ENCODE data around the gene DMAC2.
"Not testable (repeated sequence)": the region's sequence is repeated elsewhere in the genome, so short reads cannot be mapped to it uniquely, and the experiment has no call there.

DMAC2 gene

DNA sequence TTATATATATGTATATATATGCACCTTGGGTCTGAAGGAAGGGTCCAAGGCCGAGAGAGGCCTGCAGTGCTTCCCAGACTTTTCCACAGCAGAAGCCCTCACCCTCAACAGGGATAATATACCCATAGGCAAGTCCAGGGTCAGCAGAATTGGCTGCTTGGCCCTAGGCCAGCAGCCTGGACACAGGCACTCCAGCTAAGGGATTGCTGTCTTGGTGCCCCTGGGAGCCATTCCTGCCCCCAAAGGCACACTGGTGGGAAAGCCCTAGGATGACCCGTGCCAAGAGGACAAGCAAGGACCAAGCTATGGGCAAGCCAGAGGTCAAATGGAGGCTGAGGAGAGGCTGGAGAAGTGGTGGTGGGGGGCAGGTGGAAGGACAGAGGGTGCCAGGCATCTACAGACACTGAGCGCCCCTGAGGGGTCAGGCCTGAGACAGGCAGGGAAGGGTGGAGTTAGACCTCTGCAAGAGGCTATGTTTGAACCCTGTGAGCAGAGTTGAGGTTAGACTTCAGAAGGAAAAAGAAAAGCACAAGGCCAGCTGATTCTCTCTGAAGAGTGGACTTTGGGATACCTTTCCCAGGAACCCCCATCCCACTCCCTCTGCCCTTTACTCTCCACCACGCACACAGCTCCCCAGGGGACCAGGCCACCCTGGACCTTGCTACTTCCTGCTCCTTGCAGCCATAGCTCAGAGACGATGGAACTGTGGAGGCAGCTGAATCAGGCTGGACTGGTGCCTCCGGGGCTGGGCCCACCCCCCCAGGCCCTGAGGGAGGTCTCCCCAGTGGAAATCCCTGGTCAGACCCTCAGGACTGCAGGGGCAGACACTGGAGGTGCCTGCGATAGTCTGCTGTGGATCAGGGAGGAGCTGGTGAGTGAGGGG, 3.0 kb upstream of the DMAC2 start, which contains the start of gene ERICH4:
Gene ERICH4, plus strand, starts transcription at position 684 of the 883 bp plus-strand sequence. Its CDS starts 14 bp downstream, at position 698.
- DNase-seq (ENCODE audit: low read depth in 2 of 2) = no peak

DNA sequence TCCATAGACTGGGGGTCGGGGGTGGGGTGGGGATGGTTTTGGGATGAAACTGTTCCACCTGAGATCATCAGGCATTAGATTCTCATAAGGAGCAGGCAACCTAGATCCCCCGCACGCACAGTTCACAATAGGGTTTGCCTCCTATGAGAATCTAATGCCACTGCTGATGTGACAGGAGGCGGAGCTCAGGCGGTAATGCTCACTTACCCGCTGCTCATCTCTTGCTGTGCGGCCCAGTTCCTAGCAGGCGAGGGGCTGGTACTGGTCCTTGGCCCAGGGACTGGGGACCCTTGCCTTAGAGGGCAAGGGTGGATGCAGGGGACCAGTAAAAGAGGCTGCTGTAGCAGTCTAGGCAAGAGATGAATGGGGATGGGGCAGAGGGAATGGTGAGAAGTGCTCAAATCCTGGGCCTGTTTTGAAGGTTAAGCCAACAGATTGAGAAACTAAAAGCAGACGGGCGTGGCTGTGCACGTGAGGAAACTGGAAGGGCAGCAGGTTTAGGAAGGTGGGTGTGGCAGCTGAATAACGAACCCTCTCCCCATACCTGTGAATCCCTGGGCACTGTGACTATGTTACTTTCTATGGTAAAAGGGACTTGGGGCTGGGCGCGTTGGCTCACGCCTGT, 1.7 kb upstream of the DMAC2 start:
- no peak for DNase-seq (ENCODE audit: low read depth in 2 of 2)

DNA sequence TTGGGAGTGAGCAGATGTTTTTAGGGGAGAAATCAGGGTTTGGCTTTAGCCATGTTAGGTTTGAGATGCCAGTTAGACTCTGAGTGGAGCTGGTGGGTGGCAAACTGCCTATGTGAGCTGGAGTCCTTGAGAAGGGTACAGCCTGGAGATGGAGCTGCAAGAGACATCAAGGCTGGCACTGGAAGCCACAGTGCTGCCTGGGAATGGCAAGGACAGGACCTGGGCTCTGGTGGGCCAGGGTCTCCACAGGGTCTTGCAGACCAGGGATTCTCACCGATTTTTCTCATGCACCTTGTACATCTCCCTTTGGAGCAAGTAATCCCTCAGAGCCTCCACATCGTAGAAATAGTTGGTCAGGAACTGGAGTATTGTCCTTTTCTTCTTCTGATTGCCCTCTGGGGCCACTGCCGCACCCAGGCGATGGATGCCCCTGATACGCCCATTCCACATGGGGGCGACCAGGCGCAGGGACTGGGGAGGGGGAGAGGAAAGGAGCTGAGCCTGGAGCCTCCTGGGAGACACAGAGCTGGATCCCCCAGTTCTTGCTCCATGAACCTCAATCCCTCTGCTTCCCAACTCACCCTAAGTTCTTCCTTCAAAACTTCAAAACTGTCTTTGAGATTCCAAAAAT, 1.7 kb downstream of the DMAC2 start:
- no peak for DNase-seq (ENCODE audit: low read depth in 2 of 2)

DNA sequence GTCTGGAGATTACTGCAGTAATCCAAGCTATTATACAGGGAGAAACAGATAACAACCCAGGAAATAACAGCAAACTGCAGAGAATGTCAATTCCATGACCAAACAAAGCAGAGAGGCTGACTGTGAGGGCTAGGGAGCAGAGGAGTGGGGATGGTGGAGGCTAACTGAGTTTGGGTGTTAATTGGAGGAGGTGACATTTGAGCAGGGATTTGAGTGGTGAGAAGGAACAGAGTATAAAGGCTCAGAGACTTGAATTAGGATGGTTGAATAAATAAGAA, 3.1 kb downstream of the DMAC2 start:
- no peak for DNase-seq (ENCODE audit: low read depth in 2 of 2)

DNA sequence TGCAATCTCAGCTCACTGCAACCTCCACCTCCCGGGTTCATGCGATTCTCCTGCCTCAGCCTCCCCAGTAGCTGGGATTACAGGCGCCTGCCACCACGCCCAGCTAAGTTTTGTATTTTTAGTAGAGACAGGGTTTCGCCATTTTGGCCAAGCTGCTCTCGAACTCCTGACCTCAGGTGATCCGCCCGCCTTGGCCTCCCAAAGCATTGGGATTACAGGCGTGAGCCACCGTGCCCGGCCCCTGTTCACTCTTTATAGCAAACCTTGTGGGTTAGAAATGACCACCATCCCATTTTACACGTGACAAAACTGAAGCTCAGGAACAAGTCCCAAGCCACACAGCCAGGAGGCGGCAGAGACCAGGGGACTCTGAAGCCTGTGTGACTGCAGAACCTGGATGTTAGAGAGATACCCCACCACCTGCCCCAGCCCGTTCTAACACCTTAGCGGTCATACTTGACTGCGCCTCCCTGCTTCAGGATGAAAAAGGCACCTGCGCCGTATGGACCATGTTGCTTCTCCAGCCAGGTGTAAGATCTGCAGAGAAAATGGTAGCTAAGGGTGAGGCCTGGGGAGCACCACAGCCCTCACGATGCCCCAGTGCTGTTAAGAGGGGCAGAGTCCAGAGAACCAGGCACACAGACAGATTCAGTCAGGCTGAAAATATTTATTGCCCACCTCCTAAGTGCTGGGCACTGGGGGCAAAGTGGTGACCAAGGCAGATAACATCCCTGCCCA, 3.6 kb downstream of the DMAC2 start:
- no peak for DNase-seq (ENCODE audit: low read depth in 2 of 2)

DNA sequence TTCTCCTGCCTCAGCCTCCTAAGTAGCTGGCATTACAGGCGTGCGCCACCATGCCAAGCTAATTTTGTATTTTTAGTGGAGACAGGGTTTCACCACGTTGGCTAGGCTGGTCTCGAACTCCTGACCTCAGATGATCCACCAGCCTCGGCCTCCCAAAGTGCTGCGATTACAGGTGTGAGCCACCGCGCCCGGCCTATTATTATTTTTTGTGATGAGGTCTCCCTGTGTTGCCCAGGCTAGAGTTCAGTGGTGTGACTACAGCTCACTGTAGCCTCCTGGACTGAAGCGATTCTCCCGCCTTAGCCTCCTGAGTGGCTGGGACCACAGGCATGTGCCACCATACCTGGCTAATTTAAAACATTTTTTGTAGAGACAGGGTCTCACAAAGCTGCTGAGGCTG, 4.3 kb downstream of the DMAC2 start:
- not testable (repeated sequence) for DNase-seq (ENCODE audit: low read depth in 2 of 2)

DNA sequence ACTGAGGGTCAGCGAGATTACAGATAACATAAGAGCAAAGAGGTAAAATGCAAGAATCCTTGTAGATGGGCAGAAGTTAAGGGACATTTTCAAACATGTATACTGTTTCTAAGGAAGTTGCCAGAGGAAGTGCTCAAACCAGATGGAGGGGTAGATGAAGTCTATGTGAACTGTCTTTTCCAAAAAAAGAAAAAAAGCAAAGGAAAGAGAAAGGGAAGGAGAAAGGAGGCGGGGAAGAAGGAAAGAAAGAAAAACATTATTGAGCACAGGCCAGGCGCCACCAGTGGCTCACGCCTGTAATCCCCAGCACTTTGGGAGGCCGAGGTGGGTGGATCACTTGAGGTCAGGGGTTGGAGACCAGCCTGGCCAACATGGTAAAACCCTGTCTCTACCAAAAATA, 5.3 kb downstream of the DMAC2 start:
- DNase-seq (ENCODE audit: low read depth in 2 of 2) = no peak

DNA sequence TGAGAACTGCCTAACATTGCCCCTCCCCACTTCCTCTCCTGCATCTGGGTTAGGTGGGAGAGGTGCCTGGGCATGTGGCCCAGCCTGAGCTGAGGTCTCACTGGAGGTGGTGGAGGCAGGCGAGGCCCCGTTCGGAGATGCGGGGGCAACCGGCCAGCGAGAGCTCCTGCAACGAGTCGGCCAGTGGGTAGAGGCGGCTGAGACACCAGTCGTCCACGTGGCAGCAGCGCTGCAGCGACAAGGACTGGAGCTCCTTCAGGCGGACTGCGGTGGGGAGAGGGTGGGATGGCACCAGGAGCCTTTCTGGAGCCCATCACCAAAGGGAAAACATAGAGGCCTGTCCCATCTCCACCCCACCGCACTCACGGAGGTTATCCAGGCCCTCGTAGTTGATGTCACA, 6.5 kb downstream of the DMAC2 start:
- DNase-seq (ENCODE audit: low read depth in 2 of 2) = no peak

DNA sequence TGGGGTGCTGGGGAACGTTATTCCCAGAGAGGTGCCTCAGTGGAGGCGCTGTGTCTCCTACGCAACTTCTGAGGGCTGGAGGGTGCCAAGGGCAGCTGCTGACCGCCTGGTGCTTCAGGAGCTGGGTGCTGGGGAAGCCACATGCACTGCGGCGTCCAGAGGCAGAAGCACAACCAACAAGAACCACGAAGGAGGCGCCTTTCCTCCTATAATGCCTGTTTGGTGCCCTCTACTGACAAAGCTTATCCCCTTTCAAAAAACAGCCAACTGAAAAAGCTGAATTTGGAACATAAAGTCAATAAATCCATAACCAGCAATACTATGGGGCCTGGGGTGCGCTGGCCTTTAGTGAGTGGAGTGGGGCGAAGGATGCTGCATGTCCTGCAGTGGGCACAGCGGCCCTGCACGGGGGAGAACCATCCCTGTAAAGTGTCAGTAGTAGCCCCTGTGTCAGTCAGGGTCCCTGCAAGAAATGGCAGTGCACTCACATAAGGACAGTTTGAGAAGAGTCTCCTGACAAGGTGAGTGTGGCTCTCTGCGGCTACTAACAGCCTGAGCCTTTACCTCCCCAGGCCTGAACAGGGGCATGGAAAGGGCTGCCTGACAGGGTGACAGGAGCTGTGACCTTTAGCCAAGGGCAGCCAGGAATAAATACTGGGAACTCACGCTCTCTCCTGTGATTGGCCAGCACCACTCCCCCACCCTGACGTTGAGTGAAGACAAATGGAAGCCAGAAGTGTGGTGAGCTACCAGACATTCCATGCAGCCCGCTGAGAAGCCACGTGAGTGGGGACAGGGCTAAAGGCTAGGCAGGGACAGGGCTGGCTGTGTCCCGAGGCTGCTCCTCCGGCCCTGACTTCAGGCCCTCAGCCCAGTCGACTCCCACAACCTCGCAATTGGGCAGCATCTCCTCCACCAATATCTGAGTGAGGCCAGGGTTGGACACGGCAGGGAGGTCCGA, 8.0 kb downstream of the DMAC2 start:
- no peak for DNase-seq (ENCODE audit: low read depth in 2 of 2)

DNA sequence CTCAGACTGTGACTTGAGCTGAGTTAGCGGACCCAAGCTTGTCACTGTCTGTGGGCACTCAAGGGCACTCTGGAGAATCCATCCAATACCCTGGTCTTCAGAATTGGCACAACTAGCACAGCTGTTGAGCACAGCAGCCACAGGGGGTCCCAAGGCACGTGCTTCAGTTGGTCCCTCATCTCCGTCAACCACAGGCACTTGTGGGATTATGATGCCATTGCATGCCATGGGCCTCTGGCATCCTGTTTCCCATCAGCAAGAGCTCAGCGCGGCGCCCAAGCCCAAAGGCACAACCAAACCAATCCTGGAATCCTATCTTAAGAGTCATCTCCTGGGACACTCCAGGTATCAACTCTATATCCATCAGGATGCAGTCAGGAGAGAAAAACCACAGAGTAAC, 8.8 kb downstream of the DMAC2 start:
- no peak for DNase-seq (ENCODE audit: low read depth in 2 of 2)

DNA sequence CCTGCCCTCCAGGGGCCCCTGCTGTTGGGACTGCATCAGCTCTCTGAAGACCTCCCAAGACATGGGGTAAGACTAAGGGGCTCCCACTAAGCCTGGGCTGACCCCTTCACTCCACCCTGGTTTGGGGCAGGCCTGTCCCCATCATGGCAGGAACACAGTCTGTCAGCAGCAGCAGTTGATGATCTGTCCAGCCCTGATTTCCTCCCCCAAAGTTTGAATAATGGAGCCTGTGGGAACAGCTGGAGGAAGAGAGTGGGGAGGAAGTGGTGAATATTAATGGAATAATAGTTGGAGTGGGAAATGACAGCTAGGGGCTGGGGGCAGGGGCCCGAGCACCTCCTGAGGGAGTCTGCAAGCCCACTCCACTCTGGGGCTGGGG, 11.2 kb downstream of the DMAC2 start:
- no peak for DNase-seq (ENCODE audit: low read depth in 2 of 2)

DNA sequence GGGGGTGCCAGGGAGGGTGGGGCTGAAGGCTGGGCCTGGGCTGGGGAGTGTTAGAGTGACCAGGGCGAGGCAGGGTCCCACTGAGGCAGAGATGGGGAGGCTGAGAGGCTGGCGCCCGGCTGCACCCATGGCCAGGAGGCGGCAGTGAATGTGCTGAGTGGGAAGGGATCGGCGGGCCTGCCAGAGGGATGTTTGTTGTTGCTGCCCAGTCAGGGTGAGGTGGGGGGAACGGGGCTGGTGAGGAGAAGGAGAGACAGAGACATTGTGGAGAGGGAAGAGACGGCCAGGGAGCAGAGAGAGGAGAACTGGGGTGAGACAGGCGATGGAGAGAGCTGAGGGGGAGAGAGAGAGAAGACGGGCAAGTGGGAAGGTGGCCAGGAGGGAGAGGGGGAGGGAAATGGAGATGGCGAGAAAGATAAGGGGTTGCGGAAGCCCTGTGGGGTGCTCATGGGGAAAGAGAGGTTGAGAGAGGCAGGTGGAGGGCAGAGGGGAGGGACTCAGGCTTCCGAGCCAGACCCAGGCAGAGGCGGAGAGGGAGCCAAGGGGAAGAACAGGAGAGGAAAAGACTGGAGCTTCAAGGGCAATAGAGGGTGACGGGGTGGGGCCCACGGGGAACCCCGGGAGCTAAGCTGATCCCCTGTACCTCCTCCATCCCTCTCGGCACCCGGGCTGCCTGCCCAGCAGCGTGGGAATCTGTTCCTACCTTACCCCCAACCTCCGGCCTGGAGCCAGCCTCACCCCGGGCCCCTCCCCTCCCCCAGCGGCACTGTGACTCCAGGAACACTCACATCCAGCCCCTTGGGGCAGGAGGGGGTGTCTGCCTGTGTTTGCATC, 11.8 kb downstream of the DMAC2 start:
- DNase-seq (ENCODE audit: low read depth in 2 of 2) = peak in 1 of 2 donors; percentile 20

DNA sequence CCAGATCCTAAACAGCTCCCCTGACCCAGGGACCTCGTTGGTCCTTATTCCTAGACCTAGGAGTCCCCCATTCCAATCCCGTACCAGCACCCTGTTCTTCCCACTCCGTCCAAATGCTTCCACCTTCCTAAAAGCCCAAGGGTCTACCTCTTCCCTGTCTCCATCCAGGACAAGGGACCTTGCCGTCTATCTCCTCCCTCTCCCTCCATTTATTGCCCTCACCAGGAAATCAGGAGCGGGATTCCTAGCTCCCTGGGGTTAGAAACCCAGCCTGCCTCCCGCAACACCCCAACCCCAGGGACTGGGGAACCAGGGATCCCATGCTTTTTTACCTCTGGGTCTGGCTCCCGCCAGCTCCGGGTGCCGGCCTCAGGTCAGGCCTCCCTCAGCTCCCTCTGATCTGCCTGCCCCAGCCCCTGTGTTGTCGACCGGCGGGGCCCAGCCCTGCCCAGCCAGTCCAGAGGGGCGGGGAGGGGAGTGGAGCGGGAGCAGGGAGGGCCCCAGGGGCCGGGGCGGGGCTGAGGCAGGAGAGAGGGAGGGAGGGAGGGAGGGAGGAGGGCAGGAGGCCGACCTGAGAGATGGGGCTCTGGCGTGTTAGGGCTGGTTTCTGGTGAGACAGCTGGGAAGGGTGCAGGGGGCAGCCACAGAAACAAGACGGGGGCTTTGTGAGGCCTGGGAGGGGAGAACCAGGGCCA, 12.6 kb downstream of the DMAC2 start, which contains the start of gene B3GNT8:
Gene B3GNT8, minus strand, starts transcription at position 423 of the 695 bp plus-strand sequence. CDS start 596 bp downstream, outside the sequence.
- DNase-seq (ENCODE audit: low read depth in 2 of 2) = peak in 1 of 2 donors; percentile 31

DNA sequence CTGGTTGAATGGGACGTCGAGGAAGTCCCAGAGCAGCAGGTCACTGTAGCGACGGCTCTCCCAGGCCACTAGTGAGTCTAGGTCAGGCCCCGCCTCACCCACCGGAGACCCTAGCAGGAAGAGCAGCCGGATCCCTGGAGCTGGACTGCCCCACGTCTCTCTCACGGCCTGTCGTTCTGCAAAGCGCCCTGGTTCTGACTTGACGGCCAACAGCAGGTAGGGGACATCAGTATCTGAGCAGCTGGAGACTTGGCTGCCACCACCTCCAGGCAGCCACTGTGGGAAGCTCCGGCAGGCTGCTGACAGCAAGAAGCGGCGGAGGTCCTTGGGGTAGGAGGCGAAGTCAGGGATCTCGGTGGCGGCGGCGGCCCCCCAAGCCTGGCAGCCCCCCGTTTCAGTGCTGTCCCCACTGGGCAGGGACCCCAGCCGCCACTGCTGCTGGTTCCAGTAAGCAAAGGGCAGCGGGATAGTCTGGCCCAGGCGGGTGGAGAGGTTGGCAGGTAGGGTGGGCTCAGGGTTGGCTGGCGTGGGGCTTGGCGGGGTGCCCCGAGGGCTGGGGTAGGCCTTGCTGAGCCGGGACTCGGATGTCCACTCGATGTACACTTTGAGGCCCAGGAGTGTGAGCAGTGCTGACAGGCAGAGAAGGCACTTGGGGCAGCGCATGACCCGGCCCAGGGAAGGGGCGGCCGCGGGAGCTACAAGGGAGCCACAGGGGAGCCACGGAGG, 13.4 kb downstream of the DMAC2 start:
- DNase-seq (ENCODE audit: low read depth in 2 of 2) = no peak

DNA sequence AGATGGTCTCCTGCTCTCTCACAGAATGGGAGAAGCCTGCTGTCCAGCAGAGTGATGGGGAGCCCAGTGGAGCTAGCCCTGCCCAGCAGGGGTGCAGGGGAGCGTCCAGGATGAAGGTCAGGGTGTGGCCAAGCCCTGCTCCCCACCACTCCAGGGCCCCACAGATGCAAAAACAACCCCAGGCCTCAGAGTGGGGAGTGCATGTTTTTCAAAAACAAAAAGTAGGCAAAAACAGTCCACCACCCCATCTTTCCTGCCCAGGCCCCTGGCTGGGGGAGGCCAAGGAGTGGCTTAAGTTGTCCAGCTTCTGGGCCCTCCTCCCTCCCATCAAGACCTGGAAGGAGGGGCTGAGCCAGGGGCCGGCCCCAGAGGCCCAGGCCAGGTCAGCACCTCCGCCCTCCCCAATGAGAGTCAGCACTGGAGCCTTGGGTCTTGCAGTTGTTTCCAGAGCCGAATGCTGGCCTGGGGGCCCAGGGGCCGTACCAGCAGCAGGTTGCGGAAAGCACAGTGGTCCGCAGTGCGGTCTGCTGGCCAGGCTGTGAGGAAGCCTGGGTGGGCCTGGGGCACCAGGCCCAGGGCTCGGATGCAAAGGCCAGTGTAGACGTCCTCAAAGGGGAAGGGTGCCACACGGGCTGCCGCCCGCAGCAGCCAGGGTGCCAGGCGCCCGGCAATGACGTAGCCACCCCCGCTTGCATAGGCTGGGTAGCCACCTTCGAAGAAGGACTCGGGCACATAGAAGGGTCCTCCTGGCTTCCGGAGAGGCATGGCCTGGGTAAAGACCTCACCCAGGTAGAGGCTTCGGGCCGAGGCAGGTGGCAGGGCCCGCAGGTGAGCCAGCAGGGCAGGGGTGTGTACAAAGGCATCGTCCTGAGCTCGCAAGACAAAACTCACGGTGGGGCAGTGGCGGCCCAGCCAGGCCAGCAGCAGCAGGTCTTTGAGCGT, 14.3 kb downstream of the DMAC2 start:
- no peak for DNase-seq (ENCODE audit: low read depth in 2 of 2)

DNA sequence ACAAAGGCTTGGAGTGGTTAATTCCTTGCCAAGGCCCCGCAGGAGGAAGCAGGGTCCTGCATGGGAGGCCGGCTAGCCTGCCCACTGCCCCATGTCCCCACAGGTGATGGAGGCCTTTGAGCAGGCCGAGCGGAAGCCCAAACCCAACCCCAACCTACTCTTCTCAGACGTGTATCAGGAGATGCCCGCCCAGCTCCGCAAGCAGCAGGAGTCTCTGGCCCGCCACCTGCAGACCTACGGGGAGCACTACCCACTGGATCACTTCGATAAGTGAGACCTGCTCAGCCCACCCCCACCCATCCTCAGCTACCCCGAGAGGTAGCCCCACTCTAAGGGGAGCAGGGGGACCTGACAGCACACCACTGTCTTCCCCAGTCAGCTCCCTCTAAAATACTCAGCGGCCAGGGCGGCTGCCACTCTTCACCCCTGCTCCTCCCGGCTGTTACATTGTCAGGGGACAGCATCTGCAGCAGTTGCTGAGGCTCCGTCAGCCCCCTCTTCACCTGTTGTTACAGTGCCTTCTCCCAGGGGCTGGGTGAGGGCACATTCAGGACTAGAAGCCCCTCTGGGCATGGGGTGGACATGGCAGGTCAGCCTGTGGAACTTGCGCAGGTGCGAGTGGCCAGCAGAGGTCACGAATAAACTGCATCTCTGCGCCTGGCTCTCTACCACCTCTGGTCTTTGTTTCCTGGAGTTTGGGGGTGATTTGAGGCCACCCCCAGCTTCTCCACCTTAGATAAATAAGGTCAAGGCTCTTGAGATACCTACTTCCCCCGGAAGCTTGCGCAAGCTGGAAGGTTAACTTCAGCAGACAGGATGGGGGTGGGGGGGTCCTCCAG, 15.2 kb downstream of the DMAC2 start:
- no peak for DNase-seq (ENCODE audit: low read depth in 2 of 2)

DNA sequence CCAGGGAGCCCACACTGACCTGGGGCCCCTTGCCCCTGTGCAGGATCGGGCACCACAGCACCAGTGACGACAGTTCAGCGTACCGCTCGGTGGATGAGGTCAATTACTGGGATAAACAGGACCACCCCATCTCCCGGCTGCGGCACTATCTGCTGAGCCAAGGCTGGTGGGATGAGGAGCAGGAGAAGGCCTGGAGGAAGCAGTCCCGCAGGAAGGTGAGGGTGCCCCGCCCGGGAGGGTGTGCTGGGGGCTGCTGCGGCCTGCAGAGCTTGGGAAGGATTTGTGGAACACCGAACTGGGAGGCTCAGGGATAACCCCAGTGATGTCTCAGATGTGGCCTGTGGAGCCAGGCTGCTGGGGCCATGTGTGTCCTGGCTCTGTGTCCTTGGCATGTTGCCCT, 16.8 kb downstream of the DMAC2 start:
- DNase-seq (ENCODE audit: low read depth in 2 of 2) = no peak

All from stimulated activated CD8-positive, alpha-beta memory T cell treated with anti-CD3 and anti-CD28 coated beads, Interleukin-7, amount 100 ng/mL, for 4 hours (primary cell).